ENCODE measurements around the gene PPP1R9B.

DNA sequence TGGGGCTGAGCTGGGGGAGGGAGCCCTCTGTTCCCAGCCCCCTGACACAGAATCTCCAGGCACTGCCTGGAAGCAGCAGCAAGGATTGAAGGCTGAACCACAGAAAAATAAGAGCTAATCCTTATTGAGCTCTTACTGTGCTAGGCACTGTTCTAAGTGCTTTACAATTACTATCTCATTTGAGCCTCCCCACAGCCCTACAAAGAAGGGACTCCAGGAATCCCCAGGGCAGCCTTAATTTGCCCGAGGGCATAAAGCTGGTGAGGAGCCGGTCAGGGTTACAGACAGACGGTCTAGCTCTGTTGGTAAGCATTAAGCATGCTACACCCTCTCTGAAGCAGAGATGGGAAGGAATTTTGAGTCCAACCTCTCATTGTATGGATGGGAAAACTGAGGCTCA, 27.5 kb downstream of the PPP1R9B start:
- TF ChIP-seq, protein P1, sequence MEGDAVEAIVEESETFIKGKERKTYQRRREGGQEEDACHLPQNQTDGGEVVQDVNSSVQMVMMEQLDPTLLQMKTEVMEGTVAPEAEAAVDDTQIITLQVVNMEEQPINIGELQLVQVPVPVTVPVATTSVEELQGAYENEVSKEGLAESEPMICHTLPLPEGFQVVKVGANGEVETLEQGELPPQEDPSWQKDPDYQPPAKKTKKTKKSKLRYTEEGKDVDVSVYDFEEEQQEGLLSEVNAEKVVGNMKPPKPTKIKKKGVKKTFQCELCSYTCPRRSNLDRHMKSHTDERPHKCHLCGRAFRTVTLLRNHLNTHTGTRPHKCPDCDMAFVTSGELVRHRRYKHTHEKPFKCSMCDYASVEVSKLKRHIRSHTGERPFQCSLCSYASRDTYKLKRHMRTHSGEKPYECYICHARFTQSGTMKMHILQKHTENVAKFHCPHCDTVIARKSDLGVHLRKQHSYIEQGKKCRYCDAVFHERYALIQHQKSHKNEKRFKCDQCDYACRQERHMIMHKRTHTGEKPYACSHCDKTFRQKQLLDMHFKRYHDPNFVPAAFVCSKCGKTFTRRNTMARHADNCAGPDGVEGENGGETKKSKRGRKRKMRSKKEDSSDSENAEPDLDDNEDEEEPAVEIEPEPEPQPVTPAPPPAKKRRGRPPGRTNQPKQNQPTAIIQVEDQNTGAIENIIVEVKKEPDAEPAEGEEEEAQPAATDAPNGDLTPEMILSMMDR (IDR thresholded peaks at IDR 0.05; ENCODE audit: low read depth, low read length): no peak
- no peak for TF ChIP-seq EZH2phosphoT487 (IDR thresholded peaks at IDR 0.05; ENCODE audit: low read depth)

Data from OCI-LY3 (cell line).